Measurements from ENCODE around the gene ADD1. TPM values are rescaled to one million over a fixed set of nuclear protein-coding genes. Genes with fewer than 3 reads are reported as not detected.

Gene ADD1
- total and polyA plus RNA-seq, 2 of the 13 experiments (the other 11 are each of a cell fraction or from before 2014, with no cell fraction given): 73.9 to 122 TPM

GRCh38 chr4:2857349-2857927 is 13.8 kb downstream of the ADD1 start (continued):
- TF ChIP-seq PAXIP1 (CRISPR knock-in tag; conservative IDR thresholded peaks at IDR 0.05) (peak; percentile 42; the same call in 1 of the 2 replicates), REL (CRISPR knock-in tag; conservative IDR thresholded peaks at IDR 0.05) (no peak), SOX6 (IDR thresholded peaks at IDR 0.05) (no peak), SOX6 (CRISPR knock-in tag; IDR thresholded peaks at IDR 0.05) (0 out of 2 replicates have a peak, but pooled peaks have one; percentile 8), PPARG (CRISPR knock-in tag; conservative IDR thresholded peaks at IDR 0.05) (no peak), MNT (IDR thresholded peaks at IDR 0.05) (0 out of 2 replicates have a peak, but pooled peaks have one; percentile 14), ZNF629 (CRISPR knock-in tag; conservative IDR thresholded peaks at IDR 0.05) (no peak), PHF8 (CRISPR knock-in tag; IDR thresholded peaks at IDR 0.05) (no peak), STAT5B (CRISPR knock-in tag; IDR thresholded peaks at IDR 0.05) (no peak), HNRNPL (IDR thresholded peaks at IDR 0.05; ENCODE audit: low read depth, low read length) (no peak), ZNF280B (CRISPR knock-in tag; IDR thresholded peaks at IDR 0.05; ENCODE audit: borderline replicate concordance) (no peak), BCL6 (CRISPR knock-in tag; IDR thresholded peaks at IDR 0.05) (0 out of 2 replicates have a peak, but pooled peaks have one; percentile 16), ZBTB43 (CRISPR knock-in tag; conservative IDR thresholded peaks at IDR 0.05) (peak; percentile 85), FOXP4 (CRISPR knock-in tag; IDR thresholded peaks at IDR 0.05) (peak; percentile 32; the same call in 1 of the 2 replicates), ZNF597 (CRISPR knock-in tag; IDR thresholded peaks at IDR 0.05) (no peak), ZNF180 (CRISPR knock-in tag; IDR thresholded peaks at IDR 0.05; ENCODE audit: borderline replicate concordance, low read depth) (no peak), NR2F6 (IDR thresholded peaks at IDR 0.05) (no peak), NR2F6 (CRISPR knock-in tag; IDR thresholded peaks at IDR 0.05) (no peak), MXD3 (CRISPR knock-in tag; IDR thresholded peaks at IDR 0.05) (no peak)
